K562 (cell line): ENCODE measurements around the gene RNF34. TPM values are rescaled to one million over a fixed set of nuclear protein-coding genes. Genes with fewer than 3 reads are reported as not detected.

Experiments
- FOSL1 ChIP-seq: fragments of 200-800 bp; sonication (Bioruptor generic); conservative IDR thresholded peaks from 2 replicates; pipeline ENCODE4 v1.6.1; 2016; ENCODE audit warnings: missing genetic modification characterization, missing compliant biosample characterization
- GATAD2B ChIP-seq: fragments of 450-650 bp; IDR thresholded peaks from 2 replicates; pipeline ENCODE4 v1.6.1; 2017; ENCODE audit warnings: mild to moderate bottlenecking, borderline replicate concordance
- HNRNPH1 ChIP-seq: fragments of 200-400 bp; formaldehyde crosslinking; optimal IDR thresholded peaks from 2 replicates; pipeline ENCODE3; 2017; ENCODE audit warnings: low read depth, mild to moderate bottlenecking, low read length, moderate library complexity
- MAFK ChIP-seq: IDR thresholded peaks from 2 replicates; pipeline ENCODE4 v1.6.1; 2011; ENCODE audit warnings: low read length, improper control_type of control experiment
- NCOA6 ChIP-seq: fragments of 450-650 bp; IDR thresholded peaks from 2 replicates; pipeline ENCODE4 v1.6.1; 2017; ENCODE audit warnings: mild to moderate bottlenecking
- PML ChIP-seq: IDR thresholded peaks from 2 replicates; pipeline ENCODE4 v1.6.1; 2012; ENCODE audit warnings: low read length, inconsistent platforms
- RBBP5 ChIP-seq: fragments of 200-600 bp; sonication (generic); IDR thresholded peaks from 2 replicates; pipeline ENCODE4 v1.6.1; 2012; ENCODE audit warnings: borderline replicate concordance, mild to moderate bottlenecking, low read length, control low read depth, inconsistent platforms; ENCODE audit not compliant: insufficient read depth, poor library complexity, severe bottlenecking
- ZNF146 ChIP-seq: IDR thresholded peaks from one replicate; pipeline ENCODE4 v1.6.1; 2018; ENCODE audit warnings: missing compliant biosample characterization; ENCODE audit not compliant: unreplicated experiment
- ZNF253 ChIP-seq: fragments of 250-450 bp; sonication (Bioruptor Pico); conservative IDR thresholded peaks from 2 replicates; pipeline ENCODE4 v1.6.1; 2021; ENCODE audit warnings: mild to moderate bottlenecking
- ZNF551 ChIP-seq: fragments of 250-450 bp; sonication (Bioruptor Pico); IDR thresholded peaks from 2 replicates; pipeline ENCODE4 v1.5.0; 2021; ENCODE audit warnings: mild to moderate bottlenecking, moderate library complexity
- polyA plus RNA-seq, 8 experiments: library from polyadenylated mRNA; depleted of rRNA in 4 of 8; stranded (reverse) in 5 of 8; unstranded in 3 of 8; fragments of >200 nt; fragmentation: Nextera tagmentation in 2 of 8; fragmentation: Illumina TruSeq in 1 of 8; extraction: Ambion mirVana in 2 of 8; extraction: Trizol in 1 of 8; gene quantifications; 2 replicates each; pipeline versions ENCODE4 v1.2.1 to v1.2.3, GENCODE V29; 2011 to 2014; ENCODE audit warnings: inconsistent platforms in 1 of 8, missing spikeins in 1 of 8
- total RNA-seq, 7 experiments: library from RNA; depleted of rRNA in 6 of 7; stranded (reverse); fragments of >200 nt in 6 of 7; fragmentation: Illumina TruSeq in 2 of 7; extraction: Trizol in 2 of 7; gene quantifications; 2 replicates each; pipeline versions ENCODE4 v1.2.1 to v1.2.3, GENCODE V29; 2011 to 2021; ENCODE audit warnings: low replicate concordance in 1 of 7
- TF ChIP-seq, protein P1 (sequence below): fragments of 150-350 bp; conservative IDR thresholded peaks from 2 replicates; pipeline ENCODE4 v1.6.1; 2014; ENCODE audit warnings: low read length
- TF ChIP-seq, protein P2 (sequence below): sonication (generic); formaldehyde crosslinking; IDR thresholded peaks from 2 replicates; pipeline ENCODE4 v1.8.0; 2022; ENCODE audit warnings: mild to moderate bottlenecking, missing genetic modification reagents, borderline replicate concordance
- TF ChIP-seq, protein P3 (sequence below): sonication (generic); formaldehyde crosslinking; IDR thresholded peaks from 2 replicates; pipeline ENCODE4 v1.8.0; 2022; ENCODE audit warnings: mild to moderate bottlenecking, missing genetic modification reagents
- TF ChIP-seq, protein P4 (sequence below), 2 experiments: fragments of 450-650 bp in 1 of 2; sonication (generic) in 1 of 2; formaldehyde crosslinking in 1 of 2; IDR thresholded peaks in 1 of 2; conservative IDR thresholded peaks in 1 of 2; 2 replicates each; pipeline versions ENCODE4 v1.6.1 to v1.8.1; 2016 to 2023; ENCODE audit warnings: mild to moderate bottlenecking in 2 of 2, moderate library complexity in 2 of 2, inconsistent platforms in 1 of 2, missing genetic modification reagents in 1 of 2

Gene RNF34
- total and polyA plus RNA-seq, 9 of the 15 experiments (the other 6 are each of a cell fraction or from before 2014, with no cell fraction given), result 41.7 to 88.9 (median 54.1) TPM

DNA sequence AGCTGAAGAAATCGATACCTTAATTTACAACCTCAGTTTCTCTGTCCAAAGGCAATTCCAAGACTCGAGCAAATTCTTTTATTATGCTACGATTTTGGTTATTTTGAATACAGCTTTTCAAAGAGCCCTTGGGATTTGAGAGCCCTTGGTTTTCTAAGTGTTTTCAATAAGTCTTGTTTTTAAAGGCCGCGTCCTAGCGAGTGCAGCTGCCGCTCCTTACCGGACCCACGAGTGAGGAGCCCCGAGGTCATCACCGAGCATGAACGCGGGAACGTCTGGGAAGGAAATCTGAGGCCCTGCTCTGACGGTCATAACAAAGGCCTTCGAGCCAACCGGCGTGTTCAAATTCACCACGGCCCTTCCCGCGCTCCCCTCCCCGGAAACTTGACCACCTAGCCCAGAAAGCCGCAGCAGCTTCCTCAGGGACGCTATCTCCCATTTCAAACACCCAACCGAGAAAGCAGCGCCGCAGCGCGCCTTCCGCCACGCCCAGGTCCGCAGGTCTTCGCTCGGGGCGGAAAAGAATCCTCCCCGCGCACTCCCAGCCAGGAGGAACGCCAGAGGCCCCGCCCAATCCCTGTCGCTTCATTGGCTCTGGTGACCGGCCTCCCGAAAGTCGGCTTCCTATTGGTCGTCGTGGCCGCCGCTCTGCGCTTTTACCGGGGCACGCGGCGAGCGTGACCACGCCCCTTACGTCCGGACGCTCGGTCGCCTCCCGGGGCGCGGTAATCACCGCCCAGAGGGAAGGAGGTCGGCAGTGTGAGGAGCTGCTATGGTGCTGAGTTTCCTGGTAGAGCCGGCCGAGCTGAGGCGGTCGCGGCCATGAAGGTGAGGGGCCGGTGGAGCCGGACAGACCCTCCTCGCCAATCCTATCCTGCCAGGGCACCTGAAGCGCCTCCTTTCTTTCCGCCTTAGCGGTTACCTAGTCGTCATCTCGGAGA lies at the start of gene RNF34 (continued):
- TF ChIP-seq, protein P1, sequence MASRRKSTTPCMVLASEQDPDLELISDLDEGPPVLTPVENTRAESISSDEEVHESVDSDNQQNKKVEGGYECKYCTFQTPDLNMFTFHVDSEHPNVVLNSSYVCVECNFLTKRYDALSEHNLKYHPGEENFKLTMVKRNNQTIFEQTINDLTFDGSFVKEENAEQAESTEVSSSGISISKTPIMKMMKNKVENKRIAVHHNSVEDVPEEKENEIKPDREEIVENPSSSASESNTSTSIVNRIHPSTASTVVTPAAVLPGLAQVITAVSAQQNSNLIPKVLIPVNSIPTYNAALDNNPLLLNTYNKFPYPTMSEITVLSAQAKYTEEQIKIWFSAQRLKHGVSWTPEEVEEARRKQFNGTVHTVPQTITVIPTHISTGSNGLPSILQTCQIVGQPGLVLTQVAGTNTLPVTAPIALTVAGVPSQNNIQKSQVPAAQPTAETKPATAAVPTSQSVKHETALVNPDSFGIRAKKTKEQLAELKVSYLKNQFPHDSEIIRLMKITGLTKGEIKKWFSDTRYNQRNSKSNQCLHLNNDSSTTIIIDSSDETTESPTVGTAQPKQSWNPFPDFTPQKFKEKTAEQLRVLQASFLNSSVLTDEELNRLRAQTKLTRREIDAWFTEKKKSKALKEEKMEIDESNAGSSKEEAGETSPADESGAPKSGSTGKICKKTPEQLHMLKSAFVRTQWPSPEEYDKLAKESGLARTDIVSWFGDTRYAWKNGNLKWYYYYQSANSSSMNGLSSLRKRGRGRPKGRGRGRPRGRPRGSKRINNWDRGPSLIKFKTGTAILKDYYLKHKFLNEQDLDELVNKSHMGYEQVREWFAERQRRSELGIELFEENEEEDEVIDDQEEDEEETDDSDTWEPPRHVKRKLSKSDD, result no peak
- TF ChIP-seq ZNF253 (CRISPR knock-in tag) (no peak), ZNF146 (CRISPR knock-in tag) (no peak), RBBP5 (peak; percentile 79), MAFK (no peak), GATAD2B (no peak; the same call in 1 of the 2 replicates), ZNF551 (no peak), PML (peak; percentile 81; the same call in 1 of the 2 replicates), FOSL1 (no peak; the same call in 1 of the 2 replicates), HNRNPH1 (no peak), NCOA6 (peak; percentile 93)
- TF ChIP-seq, protein P2, sequence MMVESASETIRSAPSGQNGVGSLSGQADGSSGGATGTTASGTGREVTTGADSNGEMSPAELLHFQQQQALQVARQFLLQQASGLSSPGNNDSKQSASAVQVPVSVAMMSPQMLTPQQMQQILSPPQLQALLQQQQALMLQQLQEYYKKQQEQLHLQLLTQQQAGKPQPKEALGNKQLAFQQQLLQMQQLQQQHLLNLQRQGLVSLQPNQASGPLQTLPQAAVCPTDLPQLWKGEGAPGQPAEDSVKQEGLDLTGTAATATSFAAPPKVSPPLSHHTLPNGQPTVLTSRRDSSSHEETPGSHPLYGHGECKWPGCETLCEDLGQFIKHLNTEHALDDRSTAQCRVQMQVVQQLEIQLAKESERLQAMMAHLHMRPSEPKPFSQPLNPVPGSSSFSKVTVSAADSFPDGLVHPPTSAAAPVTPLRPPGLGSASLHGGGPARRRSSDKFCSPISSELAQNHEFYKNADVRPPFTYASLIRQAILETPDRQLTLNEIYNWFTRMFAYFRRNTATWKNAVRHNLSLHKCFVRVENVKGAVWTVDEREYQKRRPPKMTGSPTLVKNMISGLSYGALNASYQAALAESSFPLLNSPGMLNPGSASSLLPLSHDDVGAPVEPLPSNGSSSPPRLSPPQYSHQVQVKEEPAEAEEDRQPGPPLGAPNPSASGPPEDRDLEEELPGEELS (CRISPR knock-in tag), result peak; percentile 78; the same call in 1 of the 2 replicates
- TF ChIP-seq, protein P3, sequence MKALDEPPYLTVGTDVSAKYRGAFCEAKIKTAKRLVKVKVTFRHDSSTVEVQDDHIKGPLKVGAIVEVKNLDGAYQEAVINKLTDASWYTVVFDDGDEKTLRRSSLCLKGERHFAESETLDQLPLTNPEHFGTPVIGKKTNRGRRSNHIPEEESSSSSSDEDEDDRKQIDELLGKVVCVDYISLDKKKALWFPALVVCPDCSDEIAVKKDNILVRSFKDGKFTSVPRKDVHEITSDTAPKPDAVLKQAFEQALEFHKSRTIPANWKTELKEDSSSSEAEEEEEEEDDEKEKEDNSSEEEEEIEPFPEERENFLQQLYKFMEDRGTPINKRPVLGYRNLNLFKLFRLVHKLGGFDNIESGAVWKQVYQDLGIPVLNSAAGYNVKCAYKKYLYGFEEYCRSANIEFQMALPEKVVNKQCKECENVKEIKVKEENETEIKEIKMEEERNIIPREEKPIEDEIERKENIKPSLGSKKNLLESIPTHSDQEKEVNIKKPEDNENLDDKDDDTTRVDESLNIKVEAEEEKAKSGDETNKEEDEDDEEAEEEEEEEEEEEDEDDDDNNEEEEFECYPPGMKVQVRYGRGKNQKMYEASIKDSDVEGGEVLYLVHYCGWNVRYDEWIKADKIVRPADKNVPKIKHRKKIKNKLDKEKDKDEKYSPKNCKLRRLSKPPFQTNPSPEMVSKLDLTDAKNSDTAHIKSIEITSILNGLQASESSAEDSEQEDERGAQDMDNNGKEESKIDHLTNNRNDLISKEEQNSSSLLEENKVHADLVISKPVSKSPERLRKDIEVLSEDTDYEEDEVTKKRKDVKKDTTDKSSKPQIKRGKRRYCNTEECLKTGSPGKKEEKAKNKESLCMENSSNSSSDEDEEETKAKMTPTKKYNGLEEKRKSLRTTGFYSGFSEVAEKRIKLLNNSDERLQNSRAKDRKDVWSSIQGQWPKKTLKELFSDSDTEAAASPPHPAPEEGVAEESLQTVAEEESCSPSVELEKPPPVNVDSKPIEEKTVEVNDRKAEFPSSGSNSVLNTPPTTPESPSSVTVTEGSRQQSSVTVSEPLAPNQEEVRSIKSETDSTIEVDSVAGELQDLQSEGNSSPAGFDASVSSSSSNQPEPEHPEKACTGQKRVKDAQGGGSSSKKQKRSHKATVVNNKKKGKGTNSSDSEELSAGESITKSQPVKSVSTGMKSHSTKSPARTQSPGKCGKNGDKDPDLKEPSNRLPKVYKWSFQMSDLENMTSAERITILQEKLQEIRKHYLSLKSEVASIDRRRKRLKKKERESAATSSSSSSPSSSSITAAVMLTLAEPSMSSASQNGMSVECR (CRISPR knock-in tag), result peak; percentile 58
- TF ChIP-seq, protein P4, sequence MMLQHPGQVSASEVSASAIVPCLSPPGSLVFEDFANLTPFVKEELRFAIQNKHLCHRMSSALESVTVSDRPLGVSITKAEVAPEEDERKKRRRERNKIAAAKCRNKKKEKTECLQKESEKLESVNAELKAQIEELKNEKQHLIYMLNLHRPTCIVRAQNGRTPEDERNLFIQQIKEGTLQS (IDR thresholded peaks at IDR 0.05), result no peak
- TF ChIP-seq, protein P4 (CRISPR knock-in tag; conservative IDR thresholded peaks at IDR 0.05), result no peak; the same call in 1 of the 2 replicates
